Adipocyte (in vitro differentiated cells): ENCODE results near the gene SLC7A7.
"Not testable (repeated sequence)": the region's sequence is repeated elsewhere in the genome, so short reads cannot be mapped to it uniquely, and the experiment has no call there.

Experiments used
- DNase-seq: peaks from one replicate; pipeline ENCODE4 v3.0.0-alpha.2; 2015; ENCODE audit warnings: low read depth
- H3K27me3 ChIP-seq: replicated peaks from 2 replicates; pipeline ENCODE4 v1.7.0; 2013; ENCODE audit warnings: mild to moderate bottlenecking, low read length, moderate library complexity; ENCODE audit not compliant: control insufficient read depth, insufficient read depth
- H3K36me3 ChIP-seq: 2 replicates; pipeline ENCODE4 v1.7.0; 2013; ENCODE audit warnings: low read length, mild to moderate bottlenecking, moderate library complexity; ENCODE audit not compliant: control insufficient read depth, insufficient read depth, severe bottlenecking
- H3K4me1 ChIP-seq: 2 replicates; pipeline ENCODE4 v1.7.0; 2013; ENCODE audit warnings: mild to moderate bottlenecking, low read length, moderate library complexity; ENCODE audit not compliant: control insufficient read depth, insufficient read depth
- H3K4me3 ChIP-seq: 2 replicates; pipeline ENCODE4 v1.7.0; 2013; ENCODE audit warnings: mild to moderate bottlenecking, low read length, moderate library complexity
- H3K9ac ChIP-seq: 2 replicates; pipeline ENCODE4 v1.7.0; 2013; ENCODE audit warnings: mild to moderate bottlenecking, low read length, moderate library complexity
- H3K9me3 ChIP-seq: 2 replicates; pipeline ENCODE4 v1.7.0; 2013; ENCODE audit warnings: mild to moderate bottlenecking, low read length, moderate library complexity; ENCODE audit not compliant: control insufficient read depth

The SLC7A7 gene

DNA sequence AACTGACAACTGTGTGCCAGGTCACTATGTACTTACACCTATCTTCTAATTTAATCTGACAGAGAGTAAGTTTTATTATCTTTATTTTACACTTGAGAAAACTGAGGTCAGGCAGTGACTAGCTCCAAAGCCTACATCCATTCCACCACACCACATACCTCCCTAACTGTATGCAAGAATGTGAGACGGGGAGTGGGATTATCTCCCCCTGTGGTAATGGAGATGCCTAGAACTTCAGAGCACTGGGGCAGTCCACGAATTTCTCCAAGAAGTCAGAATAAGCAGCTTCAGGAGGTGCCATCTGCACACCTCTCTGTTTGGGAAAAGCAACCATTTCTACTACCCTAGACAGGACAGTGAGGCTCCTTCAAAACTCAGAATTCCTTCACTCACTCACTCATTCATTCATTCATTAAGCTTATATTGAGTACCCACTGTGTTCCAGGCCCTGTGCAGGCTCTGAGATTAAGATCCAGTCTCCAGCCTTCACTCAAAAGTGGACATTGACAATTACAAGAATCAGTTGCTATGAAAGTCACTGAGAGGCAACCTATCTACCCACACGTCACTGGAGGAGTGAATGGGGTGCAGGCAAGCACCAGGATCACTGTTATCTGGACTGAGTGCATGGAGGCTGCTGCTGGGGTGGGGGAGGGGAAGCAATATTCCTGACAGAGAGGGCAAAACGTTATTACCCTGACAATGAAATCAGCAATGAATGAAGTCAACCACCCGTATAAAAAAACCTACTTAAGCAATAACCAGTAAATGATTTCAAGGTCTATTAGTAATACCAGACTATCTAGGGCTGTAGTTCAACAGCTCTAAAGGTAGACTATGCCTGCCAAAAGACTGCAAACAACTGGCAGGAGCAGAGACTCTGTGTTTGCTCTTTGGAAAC, 18.0 kb downstream of the SLC7A7 start:
- H3K9me3 ChIP-seq: no peaks in the 10 kb centered on the region
- no peak overlapping the region for H3K4me3 ChIP-seq
- H3K4me1 ChIP-seq: peaks cover 10% of the 10 kb centered on the region
- H3K9ac ChIP-seq: no peak overlapping the region
- no peak for DNase-seq
- no peaks in the 10 kb centered on the region for H3K36me3 ChIP-seq
- H3K27me3 ChIP-seq: peaks cover 10% of the 10 kb centered on the region

GRCh38 chr14:22796087-22796707, 19.0 kb downstream of the SLC7A7 start:
- H3K4me1 ChIP-seq: peaks cover 10% of the 10 kb centered on the region

GRCh38 chr14:22794551-22794951, 20.7 kb downstream of the SLC7A7 start:
- no peak for DNase-seq
- no peaks in the 10 kb centered on the region for H3K36me3 ChIP-seq
- H3K4me1 ChIP-seq: peaks cover 16% of the 10 kb centered on the region
- H3K27me3 ChIP-seq: peaks cover 10% of the 10 kb centered on the region
- no peak overlapping the region for H3K4me3 ChIP-seq
- H3K9ac ChIP-seq: no peak overlapping the region
- no peaks in the 10 kb centered on the region for H3K9me3 ChIP-seq

More at GRCh38 chr14:22796087-22796707, 19.0 kb downstream of the SLC7A7 start:
- Histone ChIP-seq H3K27me3 (peaks cover 10% of the 10 kb centered on the region), H3K4me3 (no peak overlapping the region), H3K9me3 (no peaks in the 10 kb centered on the region), H3K36me3 (no peaks in the 10 kb centered on the region), H3K9ac (no peak overlapping the region)
- no peak for DNase-seq

DNA sequence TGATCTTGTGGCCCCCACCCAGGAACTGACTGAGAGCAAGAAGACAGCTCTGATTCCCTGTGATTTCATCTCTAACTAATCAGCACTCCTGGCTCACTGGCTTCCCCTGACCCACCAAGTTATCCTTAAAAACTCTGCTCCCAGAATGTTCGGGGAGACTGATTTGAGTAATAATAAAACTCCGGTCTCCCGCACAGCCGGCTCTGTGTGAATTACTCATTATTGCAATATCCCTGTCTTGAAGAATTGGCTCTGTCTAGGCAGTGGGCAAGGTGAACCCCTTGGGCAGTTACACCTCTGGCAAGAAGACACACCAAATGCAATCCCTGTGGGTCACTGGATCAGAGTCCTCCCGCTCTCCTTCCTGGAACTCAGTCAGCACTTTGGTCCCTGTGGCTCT, 21.3 kb downstream of the SLC7A7 start:
- H3K27me3 ChIP-seq: peaks cover 10% of the 10 kb centered on the region
- DNase-seq: no peak
- H3K4me1 ChIP-seq: peaks cover 14% of the 10 kb centered on the region
- H3K4me3 ChIP-seq: no peak overlapping the region
- no peaks in the 10 kb centered on the region for H3K9me3 ChIP-seq
- no peaks in the 10 kb centered on the region for H3K36me3 ChIP-seq
- no peak overlapping the region for H3K9ac ChIP-seq

- not testable (repeated sequence) for H3K9ac ChIP-seq, H3K36me3 ChIP-seq, H3K4me3 ChIP-seq, DNase-seq, H3K9me3 ChIP-seq
- peaks cover 10% of the 10 kb centered on the region for H3K27me3 ChIP-seq
- H3K4me1 ChIP-seq: peaks cover 10% of the 10 kb centered on the region
Measured at GRCh38 chr14:22793550-22793949, 21.7 kb downstream of the SLC7A7 start.

DNA sequence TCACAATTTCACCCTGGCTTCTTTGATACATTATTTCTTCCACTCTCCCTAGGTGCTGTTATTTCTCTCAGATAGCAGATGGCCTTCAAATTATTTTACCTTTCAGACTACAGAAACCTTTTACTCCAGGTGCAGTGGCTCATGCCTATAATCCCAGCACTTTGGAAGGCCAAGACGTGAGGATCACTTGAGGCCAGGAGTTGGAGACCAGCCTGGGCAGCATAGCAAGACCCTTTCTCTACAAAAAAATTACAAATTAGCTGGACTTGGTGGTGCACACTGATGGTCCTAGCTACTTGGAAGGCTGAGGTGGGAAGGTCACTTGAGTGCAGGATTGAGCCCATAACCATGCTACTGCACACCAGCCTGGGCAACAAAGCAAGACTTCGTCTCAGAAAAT, 23.1 kb downstream of the SLC7A7 start:
- Histone ChIP-seq H3K27me3 (peaks cover 6% of the 10 kb centered on the region), H3K9ac (no peak overlapping the region), H3K36me3 (no peaks in the 10 kb centered on the region), H3K9me3 (no peaks in the 10 kb centered on the region), H3K4me3 (no peak overlapping the region), H3K4me1 (peaks cover 6% of the 10 kb centered on the region)
- DNase-seq: no peak

DNA sequence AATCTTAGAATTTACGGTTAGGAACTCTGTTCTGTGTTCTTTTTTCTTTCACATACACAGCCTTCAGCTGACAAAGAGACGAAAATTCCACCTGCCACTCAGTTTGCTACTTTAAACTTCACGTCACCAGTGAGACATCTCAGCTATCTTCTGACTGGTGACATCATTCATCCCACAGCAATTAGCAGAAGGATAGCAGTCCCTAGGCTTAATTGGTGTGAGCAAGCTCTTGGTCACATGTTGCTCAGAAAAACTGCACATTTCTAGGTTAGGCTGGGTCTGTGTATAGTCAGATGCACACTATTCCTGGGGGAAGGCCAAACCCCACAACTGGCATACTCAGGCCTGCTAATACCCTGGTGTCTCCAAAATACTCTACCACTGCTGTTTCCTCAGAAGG, 23.9 kb downstream of the SLC7A7 start:
- Histone ChIP-seq H3K9ac (no peak overlapping the region), H3K9me3 (no peaks in the 10 kb centered on the region), H3K36me3 (no peaks in the 10 kb centered on the region), H3K4me1 (peaks cover 6% of the 10 kb centered on the region), H3K27me3 (no peaks in the 10 kb centered on the region), H3K4me3 (no peak overlapping the region)
- peak; percentile 43 for DNase-seq

- H3K9ac ChIP-seq: no peak overlapping the region
- peaks cover 8% of the 10 kb centered on the region for H3K4me1 ChIP-seq
- H3K4me3 ChIP-seq: no peak overlapping the region
- no peaks in the 10 kb centered on the region for H3K27me3 ChIP-seq
- H3K9me3 ChIP-seq: no peaks in the 10 kb centered on the region
- DNase-seq: no peak
- no peaks in the 10 kb centered on the region for H3K36me3 ChIP-seq
Measured at GRCh38 chr14:22786685-22787084, 28.6 kb downstream of the SLC7A7 start.

GRCh38 chr14:22781301-22781991, 33.8 kb downstream of the SLC7A7 start:
- peak; percentile 22 for DNase-seq
- Histone ChIP-seq H3K9ac (no peak overlapping the region), H3K4me1 (peaks cover 16% of the 10 kb centered on the region), H3K27me3 (no peaks in the 10 kb centered on the region), H3K4me3 (no peak overlapping the region), H3K36me3 (no peaks in the 10 kb centered on the region), H3K9me3 (no peaks in the 10 kb centered on the region)

- no peak overlapping the region for H3K9ac ChIP-seq
- DNase-seq: no peak
- H3K9me3 ChIP-seq: no peaks in the 10 kb centered on the region
- no peaks in the 10 kb centered on the region for H3K36me3 ChIP-seq
- H3K4me1 ChIP-seq: peaks cover 16% of the 10 kb centered on the region
- no peak overlapping the region for H3K4me3 ChIP-seq
- no peaks in the 10 kb centered on the region for H3K27me3 ChIP-seq
Measured at GRCh38 chr14:22780941-22781300, 34.3 kb downstream of the SLC7A7 start.

- Histone ChIP-seq H3K9me3 (no peaks in the 10 kb centered on the region), H3K36me3 (peaks cover under 1% of the 10 kb centered on the region), H3K4me3 (no peak overlapping the region), H3K27me3 (no peaks in the 10 kb centered on the region), H3K9ac (no peak overlapping the region), H3K4me1 (peaks cover 16% of the 10 kb centered on the region)
- DNase-seq: peak; percentile 13
Measured at GRCh38 chr14:22780105-22780679, 35.0 kb downstream of the SLC7A7 start.
